Ovary (tissue), 3 donors: ENCODE data around the gene CRYL1.

Source experiments
- CTCF ChIP-seq, 3 donors: fragments of 450-650 bp in 2 of 3; fragments of 200-600 bp in 1 of 3; IDR thresholded peaks; one replicate each; pipeline versions ENCODE4 v1.5.1 to v1.8.0; 2016 to 2022; ENCODE audit warnings: antibody characterized with exemption in 3 of 3, mild to moderate bottlenecking in 1 of 3
- EP300 ChIP-seq: sonication (generic); formaldehyde crosslinking; IDR thresholded peaks from one replicate; pipeline ENCODE4 v1.6.1; 2017; ENCODE audit warnings: antibody characterized with exemption
- POLR2A ChIP-seq: fragments of 450-650 bp; IDR thresholded peaks from one replicate; pipeline ENCODE4 v1.6.1; 2017; ENCODE audit warnings: antibody characterized with exemption, mild to moderate bottlenecking, moderate library complexity
- donor health status: DM: no; HTN: no; CAD: no.

GRCh38 chr13:20451397-20451796 lies 74.3 kb downstream of the CRYL1 start:
- TF ChIP-seq CTCF (IDR thresholded peaks at IDR 0.05) (no peak), POLR2A (no peak), EP300 (no peak)
